Activated CD8-positive, alpha-beta memory T cell treated with anti-CD3 and anti-CD28 coated beads for 48 hours (primary cell): ENCODE results near the gene SIVA1.

Experiments
- DNase-seq, 3 experiments: peaks; one replicate each; pipeline ENCODE4 v3.0.0-alpha.2; 2020; ENCODE audit warnings: low read depth in 2 of 3, low spot score in 2 of 3

The SIVA1 gene, protein sequence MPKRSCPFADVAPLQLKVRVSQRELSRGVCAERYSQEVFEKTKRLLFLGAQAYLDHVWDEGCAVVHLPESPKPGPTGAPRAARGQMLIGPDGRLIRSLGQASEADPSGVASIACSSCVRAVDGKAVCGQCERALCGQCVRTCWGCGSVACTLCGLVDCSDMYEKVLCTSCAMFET

DNA sequence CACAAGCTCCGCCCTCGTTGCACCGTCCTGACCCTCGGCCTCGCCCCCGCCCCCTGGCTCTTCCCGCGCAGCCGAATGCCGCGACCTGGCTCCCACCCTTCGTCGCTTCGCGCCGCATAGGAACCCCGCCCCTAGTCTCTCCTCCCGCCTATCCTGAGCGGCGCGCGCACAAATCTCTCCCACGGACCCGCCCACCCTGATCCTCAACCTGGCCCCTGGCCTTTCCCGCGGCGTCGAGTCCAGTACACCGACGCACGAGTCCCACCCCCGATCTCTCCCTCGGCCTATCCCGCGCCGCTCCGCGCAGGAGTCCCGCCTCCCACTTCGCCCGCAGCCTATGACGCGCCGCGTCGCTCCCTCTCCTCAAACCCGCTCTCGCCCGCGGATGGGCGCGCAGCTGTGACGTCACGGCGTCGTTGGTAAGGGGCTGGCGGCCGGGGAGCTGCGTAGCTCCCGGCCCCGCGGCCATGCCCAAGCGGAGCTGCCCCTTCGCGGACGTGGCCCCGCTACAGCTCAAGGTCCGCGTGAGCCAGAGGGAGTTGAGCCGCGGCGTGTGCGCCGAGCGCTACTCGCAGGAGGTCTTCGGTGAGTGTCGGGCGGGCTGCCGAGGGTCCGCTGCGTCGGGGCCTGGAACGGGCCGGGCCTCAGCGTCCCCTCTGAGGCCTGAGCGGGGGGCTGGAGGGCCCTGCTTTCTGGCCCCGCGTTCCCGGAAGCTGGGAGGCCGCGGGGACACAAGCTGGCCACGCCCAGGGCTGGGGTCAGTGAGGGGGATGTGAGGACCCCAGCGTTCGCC lies at the start of gene SIVA1:
SIVA1 (plus strand) TSS at position 413 of the 793 bp plus-strand sequence; CDS start at position 468, 55 bp downstream.
- DNase-seq, result peak; percentile 99

DNA sequence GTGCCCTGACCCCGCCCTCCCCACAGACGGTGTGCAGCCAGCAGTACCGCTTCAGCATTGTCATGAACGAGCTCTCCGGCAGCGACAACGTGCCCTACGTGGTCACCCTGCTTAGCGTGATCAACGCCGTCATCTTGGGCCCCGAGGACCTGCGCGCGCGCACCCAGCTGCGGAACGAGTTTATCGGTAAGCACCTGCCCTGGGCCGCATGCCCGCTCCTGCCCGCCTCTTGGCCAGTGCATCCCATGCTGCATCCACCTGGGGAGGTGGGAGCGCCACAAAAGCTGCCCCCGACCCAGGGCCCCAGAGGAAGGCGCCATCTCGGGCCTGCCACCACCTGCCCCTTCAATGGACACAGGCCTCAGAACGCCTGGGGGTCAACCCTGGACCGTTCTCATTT lies 49.7 kb upstream of the SIVA1 start:
- DNase-seq, result no peak

DNA sequence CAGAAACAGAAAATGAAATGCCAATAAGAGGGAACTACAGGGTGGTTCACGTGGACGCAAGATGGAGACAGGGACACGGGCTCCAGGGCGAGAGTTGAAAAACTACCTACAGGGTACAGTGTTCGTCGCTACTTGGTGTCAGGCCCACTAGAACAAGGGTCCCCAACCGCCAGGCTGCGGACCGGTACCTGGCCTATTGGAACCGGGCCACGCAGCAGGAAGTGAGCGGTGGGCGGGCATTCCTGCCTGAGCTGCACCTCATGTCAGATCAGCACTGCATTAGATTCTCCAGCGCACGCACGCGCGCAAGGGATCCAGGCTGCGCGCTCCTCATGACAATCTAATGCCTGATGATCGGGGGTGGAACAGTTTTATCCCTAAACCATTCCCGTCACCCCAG lies 48.7 kb upstream of the SIVA1 start:
- no peak for DNase-seq

DNA sequence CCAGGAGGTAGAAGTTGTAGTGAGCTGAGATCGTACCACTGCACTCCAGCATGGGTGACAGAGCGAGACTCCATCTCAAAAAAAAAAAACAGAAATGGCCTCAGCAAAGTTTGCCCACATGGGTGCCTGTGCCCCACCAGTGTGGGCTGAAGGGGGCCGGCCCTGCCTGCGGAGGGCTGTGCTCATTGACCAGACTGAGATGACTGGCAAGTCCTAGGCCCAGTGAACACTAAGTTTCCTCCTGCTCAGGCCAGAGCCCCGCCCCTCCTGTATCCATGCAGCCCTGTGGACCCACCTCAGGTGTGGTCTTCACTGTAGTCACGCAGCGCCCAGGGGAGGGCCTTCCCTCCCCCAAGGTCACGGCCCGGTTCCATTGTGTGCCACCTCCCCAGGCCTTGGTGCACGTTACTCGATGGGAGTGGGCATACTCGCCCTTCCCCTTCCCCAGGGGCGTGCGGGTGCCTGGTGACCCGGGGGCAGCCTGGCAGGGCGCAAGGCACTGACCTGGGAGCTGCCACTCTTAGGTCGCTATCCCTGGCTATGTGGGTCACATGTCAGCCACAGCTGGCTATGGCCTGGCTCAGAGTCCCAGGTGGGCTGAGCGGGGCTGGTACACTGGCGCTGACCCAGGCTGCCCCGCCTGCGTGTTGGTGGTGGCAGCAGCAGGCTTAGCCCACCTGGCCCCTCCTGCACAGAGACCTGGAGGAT lies 47.5 kb upstream of the SIVA1 start:
- no peak for DNase-seq

DNA sequence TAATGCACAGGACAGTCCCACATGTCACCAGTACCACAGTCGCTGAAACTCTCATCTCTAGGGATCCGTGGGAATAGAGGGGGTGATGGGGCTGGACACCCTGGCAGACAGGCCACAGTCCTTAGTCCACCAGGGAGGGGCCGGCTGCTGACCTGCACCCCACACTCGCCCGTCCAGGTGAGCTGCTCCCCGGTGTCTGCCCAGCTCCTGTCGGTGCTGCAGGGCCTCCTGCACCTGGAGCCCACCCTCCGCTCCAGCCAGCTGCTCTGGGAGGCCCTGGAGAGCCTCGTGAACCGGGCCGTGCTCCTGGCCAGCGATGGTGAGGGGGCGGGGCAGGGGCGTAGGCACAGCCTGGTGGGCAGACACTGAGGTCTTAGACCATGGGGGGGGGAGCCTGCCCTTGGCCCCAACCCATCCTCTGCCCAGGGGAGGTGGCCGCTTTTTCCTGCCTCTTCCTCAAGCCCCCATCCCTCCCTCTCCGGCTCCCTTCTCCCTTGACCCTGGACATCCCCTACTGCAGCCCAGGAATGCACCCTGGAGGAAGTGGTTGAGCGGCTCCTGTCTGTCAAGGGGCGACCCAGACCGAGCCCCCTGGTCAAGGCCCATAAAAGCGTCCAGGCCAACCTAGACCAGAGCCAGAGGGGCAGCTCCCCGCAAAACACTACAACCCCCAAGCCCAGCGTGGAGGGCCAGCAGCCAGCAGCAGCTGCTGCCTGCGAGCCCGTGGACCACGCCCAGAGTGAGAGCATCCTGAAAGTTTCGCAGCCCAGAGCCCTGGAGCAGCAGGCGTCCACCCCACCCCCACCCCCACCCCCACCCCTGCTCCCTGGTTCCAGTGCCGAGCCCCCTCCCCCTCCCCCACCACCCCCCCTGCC lies 46.0 kb upstream of the SIVA1 start:
- no peak for DNase-seq

DNA sequence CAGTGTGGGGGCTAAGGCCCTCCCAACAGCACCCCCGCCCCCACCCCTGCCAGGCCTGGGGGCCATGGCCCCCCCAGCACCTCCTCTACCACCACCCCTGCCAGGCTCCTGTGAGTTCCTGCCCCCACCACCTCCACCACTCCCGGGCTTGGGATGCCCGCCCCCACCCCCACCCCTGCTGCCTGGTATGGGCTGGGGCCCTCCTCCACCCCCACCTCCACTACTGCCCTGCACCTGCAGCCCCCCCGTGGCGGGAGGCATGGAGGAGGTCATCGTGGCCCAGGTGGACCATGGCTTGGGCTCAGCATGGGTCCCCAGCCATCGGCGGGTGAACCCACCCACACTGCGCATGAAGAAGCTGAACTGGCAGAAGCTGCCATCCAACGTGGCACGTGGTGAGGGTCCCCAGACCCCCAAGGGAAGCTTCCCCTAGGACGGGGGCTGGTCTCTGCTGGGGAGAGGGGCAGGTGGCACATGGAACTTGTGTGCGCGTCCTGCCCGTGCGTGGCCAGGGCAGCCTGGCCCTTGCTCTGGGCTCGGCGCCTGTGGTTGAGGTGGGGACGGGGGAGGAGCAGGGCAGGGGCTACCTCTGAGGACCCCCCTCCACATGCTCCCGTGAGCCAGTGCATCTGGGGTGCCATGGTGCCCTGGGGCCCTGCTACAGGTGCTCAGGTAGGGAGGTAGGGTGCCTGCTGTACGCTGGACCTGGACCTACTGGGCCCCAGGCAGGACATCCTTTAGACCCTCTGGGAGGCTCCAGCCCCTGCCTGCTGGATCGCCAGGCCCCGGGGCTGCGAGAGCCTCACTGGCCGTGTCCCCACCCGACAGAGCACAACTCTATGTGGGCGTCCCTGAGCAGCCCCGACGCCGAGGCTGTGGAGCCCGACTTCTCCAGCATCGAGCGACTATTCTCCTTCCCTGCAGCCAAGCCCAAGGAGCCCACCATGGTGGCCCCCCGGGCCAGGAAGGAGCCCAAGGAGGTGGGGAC lies 45.0 kb upstream of the SIVA1 start:
- no peak for DNase-seq

DNA sequence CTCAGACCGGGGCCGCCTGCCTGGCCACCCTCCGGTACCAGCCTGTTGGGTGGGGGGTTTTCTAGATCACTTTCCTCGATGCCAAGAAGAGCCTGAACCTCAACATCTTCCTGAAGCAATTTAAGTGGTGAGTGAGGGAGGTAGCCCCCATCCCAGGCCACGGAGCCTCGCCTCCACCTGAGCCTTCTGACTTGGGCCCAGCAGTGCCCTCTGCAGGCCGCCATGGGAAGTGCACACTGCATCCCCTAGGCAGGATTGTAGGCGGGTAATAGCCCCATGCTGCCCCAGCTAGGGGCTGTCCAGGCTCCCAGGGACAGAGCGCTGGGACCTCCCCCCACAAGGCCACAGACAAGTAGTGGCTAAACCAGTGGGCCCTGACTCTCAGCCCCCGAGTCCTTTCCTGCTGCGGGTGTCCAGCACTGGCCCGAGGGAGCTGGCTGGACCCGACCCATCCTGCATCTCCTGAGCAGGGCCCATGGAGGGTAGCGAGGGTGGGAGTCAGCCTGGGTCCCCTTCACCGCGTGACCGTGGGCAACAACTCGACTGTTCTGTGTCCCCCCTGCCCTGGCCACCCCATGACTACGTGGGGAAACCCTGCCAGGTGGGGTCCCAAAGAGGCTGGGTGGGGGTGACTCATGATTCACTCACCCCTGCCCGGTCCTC lies 44.2 kb upstream of the SIVA1 start:
- peak; percentile 44 to 75 (median 59) for DNase-seq

DNA sequence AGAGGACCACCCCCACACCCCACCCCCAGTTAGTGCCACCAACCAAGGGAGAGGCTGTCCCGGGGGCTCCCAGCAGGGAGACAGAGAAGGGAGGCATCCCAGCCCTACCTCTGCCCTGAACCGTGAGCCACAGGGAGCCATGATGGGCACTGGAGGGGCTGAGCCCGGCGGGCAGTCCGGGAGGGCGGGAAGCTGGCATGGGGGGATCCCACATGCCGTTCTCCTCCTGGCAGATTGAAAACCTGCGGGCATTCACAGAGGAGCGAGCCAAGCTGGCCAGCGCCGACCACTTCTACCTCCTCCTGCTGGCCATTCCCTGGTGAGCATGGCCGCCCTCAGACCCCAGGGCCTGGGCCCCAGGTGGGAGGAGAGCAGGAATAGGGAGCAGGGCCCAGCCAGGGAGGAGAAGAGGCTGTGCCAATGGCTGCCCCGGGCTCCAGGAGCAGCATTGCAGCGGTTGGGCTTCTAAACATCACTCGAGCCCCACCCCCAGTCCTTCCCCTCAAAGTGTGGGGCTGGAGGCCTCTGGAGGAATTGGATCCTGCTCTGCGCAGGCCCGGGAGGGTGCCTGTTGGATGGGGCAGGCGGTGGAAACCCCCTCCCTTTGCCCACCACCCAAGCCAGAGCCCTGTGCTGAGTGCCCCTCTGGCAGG lies 43.4 kb upstream of the SIVA1 start:
- no peak for DNase-seq

DNA sequence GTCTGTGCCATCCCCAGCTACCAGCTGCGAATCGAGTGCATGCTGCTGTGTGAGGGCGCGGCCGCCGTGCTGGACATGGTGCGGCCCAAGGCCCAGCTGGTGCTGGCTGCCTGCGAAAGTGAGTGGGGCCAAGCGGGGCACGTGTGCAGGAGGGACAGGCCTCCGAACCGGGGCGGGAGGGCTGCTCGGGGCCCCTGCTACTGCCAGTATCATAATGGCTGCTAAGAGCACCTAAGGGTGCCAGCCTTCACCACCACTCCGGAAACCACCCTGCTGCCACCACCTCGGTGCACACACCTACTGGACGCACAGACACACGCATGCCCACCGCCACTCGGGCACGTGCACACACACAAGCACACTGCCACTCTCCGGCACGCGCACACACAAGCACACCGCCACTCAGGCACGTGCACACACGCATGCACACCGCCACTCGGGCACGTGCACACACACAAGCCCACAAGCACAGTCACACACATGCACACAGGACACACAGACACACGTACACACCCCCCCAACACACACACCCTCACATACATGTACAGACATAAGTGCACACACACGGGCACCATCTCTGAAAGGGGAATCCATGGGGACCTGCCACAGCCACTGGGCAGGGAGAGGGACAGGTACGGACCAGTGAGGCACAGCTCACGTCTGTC lies 42.7 kb upstream of the SIVA1 start:
- no peak for DNase-seq

DNA sequence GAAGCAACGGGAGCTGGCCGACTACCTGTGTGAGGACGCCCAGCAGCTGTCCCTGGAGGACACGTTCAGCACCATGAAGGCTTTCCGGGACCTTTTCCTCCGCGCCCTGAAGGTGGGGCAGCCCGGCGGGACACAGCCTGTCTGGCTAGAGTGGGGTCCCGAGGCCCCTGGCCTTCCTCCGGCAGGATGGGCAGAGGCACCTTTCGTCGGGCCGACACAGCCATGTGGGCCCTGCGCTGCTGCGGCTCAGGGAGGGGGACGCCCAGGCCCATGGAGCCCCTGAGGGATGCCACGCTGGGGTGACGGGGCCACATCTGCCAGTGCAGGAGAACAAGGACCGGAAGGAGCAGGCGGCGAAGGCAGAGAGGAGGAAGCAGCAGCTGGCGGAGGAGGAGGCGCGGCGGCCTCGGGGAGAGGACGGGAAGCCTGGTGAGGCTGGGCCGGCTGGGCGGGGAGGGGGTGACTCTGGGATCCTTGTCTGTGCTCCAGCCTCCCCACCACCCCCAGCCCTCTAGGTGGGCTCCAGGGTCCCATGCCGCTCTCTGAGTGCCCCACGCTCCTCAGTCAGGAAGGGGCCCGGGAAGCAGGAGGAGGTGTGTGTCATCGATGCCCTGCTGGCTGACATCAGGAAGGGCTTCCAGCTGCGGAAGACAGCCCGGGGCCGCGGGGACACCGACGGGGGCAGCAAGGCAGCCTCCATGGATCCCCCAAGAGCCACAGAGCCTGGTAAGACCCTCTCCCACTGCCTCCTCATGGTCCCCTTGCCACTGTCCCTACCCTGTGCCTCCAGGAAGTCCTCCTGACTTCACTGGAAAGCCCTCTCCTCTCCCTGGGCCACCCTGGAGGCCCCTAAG lies 39.8 kb upstream of the SIVA1 start:
- DNase-seq, result no peak

DNA sequence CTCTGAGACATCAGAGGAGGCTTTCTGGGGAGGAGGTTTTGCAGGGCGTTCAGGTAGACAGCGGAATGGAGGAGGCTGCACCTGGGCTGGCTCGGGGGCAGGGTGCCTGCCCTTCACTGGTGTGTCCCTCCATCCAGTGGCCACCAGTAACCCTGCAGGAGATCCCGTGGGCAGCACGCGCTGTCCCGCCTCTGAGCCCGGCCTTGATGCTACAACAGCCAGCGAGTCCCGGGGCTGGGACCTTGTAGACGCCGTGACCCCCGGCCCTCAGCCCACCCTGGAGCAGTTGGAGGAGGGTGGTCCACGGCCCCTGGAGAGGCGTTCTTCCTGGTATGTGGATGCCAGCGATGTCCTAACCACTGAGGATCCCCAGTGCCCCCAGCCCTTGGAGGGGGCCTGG lies 38.9 kb upstream of the SIVA1 start:
- no peak for DNase-seq

DNA sequence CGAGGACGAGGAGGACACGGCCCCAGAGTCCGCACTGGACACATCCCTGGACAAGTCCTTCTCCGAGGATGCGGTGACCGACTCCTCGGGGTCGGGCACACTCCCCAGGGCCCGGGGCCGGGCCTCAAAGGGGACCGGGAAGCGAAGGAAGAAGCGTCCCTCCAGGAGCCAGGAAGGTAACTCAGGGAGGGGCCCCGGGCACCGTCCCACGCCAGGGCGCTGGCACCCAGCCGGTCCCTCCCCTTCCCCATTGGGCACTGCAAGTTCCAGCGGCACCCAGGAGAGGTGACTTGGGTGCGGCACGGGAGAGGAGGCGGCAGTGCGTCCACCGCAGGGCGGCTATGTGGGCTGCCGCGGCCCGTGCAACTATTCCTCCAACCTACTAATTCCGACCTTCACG lies 38.3 kb upstream of the SIVA1 start:
- DNase-seq, result no peak

DNA sequence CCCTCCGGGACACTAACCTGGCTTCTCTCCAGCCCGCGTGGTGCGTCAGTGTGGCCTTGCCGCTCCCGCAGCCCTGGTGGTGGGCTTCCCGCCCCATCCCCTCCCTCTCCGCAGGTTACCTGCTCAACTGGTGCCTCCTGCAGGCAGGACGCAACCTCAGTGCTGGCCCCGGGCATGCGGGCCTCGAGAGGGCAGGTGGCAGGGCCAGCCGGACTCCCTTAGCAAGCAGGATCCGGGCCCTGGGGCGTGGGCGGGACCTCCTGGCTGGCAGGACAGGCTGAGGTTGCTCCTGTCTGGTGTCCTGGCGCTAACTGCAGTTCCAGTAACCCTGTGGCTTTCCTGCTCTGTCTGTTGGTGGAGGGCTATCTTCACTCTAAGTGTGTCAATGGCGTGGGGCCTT lies 37.5 kb upstream of the SIVA1 start:
- DNase-seq, result no peak

DNA sequence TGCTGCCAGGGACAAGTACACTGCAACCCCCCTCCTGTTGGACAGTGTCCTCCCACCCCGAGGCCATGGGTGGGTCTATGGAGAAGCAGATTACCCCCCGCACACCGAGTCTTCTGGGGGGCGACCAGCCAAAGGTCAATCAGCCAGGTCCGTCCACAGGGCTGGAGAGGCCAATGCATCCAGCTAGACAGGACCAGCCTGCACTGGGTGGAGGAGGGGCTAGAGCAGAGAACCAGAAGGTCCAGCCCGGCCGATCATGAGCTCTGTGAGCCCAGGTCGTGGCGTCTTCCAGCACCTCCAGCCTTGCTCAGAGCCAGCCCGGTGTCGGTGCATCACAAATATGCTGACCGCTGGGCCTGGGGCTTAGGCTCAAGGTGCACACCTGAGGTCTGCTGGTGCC lies 37.1 kb upstream of the SIVA1 start:
- DNase-seq, result no peak

DNA sequence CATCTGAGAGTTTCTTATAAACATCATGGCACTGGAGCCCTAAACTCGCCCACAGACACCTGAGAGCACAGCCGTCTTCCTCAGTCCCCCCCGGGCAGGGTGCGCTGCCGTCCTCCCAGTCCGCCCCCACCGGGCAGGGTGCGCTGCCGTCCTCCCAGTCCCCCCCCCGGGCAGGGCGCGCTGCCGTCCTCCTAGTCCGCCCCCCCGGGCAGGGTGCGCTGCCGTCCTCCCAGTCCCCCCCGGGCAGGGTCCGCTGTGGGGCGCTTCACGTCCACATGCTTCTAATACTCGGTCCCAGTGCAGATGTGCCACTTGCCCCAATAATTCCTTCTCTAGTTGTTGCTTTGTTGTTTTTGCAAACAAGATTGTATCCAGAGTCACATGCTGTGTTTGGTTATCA lies 35.8 kb upstream of the SIVA1 start:
- no peak for DNase-seq

DNA sequence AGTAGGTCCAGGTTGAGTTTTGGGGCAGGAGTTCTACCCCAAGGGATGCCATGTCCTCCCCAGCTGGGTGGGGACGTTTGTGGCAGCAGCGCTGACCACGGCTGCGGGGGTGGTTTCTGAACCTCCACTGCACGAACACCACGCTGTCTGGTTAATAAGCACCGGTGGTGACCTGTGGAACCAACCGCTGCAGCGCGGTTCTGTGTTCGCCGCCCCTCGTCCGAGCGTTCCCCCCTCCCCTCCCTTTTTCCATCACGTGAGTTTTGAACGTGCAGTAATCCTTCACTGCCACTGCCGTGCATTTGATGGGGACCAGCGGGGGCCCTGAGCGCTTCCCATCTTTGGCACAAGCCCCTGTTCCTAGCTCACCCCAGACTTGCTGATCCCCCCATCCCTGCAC lies 35.3 kb upstream of the SIVA1 start:
- no peak for DNase-seq

DNA sequence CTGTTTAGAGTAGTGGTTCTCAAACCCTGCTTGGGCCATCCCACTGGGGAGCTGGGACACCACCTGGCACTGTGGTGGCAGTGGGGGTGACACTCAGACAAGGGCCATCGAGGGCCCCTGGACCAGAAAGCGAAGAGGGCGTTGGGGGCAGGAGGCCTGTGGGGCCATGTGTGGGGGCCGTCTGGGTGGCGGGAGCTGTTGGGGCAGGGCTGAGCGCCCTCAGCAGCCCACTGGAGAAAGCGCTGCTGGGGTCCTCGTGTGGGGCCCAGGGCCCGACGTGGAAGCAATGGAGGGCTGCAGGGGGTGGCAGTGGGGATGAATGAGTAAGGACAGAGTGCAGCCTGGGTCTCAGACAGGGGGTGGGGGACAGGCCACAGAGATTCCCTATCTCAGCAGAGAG lies 34.8 kb upstream of the SIVA1 start:
- DNase-seq, result no peak

DNA sequence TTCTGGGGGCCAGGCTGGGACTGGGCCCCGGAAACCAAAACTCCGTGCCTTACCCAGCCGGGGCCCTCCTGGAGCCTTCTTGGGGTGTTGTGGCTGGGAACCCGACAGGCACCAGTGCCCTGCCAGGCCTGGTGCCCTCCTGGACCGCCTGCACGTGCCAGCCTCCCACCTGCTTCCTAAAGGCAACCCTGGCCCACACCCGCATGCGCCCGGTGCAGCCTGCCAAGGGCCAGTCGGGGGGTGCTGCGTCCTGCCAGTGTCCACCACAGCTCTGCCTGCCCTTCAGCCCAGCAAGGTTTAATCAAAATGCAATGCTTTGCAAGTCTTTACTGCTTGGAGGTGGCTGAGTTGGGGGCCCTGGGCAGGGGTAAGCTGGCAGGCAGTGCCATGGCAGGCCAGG lies 34.1 kb upstream of the SIVA1 start:
- DNase-seq, result no peak
